A549 (cell line): ENCODE results near the gene ING2. TPM values are rescaled to one million over a fixed set of nuclear protein-coding genes. Genes with fewer than 3 reads are reported as not detected.

Experiments used
- ATAC-seq, 2 experiments: fragments of 200-7000 bp in 1 of 2; fragments of >200 bp in 1 of 2; cut with Nextera tagmentation in 1 of 2; cut with Tn5 transposase in 1 of 2; 3 replicates each; pipeline versions ENCODE4 v1.8.0 to v1.9.1; 2018 to 2020; ENCODE audit warnings: mild to moderate bottlenecking in 1 of 2, moderate library complexity in 1 of 2
- CTCF ChIA-PET: fragments of 300-600 bp; sonication (Branson Sonifier 250); formaldehyde crosslinking; extraction: SDS; loops from one replicate; lab custom pipeline; 2021; ENCODE audit warnings: antibody characterized with exemption, inconsistent platforms; lab: Yijun Ruan, JAX
- POLR2A ChIA-PET: fragments of 350-600 bp; formaldehyde crosslinking; extraction: SDS; loops from one replicate; lab custom pipeline; 2021; ENCODE audit warnings: antibody characterized with exemption, inconsistent platforms; lab: Yijun Ruan, JAX
- DNase-seq, 2 experiments: peaks; one replicate each; pipeline versions ENCODE4 v3.0.0 to v3.0.0-alpha.2; 2011 to 2016; ENCODE audit warnings: low read depth in 1 of 2, low spot score in 1 of 2
- FAIRE-seq: peaks from 2 replicates; lab custom pipeline; 2011; peaks lifted over from hg19 to GRCh38; lab: Jason Lieb, UNC
- H3K27ac ChIP-seq, 2 experiments: fragments of >200 bp; sonication (Bioruptor Twin); formaldehyde crosslinking; 3 replicates each; pipeline ENCODE4 v1.5.1; 2016 to 2017
- H3K4me1 ChIP-seq: fragments of >200 bp; sonication (Bioruptor Twin); formaldehyde crosslinking; 3 replicates; pipeline ENCODE4 v1.6.1; 2016
- H3K4me2 ChIP-seq: fragments of >200 bp; sonication (Bioruptor Twin); formaldehyde crosslinking; 3 replicates; pipeline ENCODE4 v1.6.1; 2016
- H3K4me3 ChIP-seq: fragments of >200 bp; sonication (Bioruptor Twin); formaldehyde crosslinking; 3 replicates; pipeline ENCODE4 v1.5.1; 2016
- H3K9me3 ChIP-seq: fragments of >200 bp; sonication (Bioruptor Twin); formaldehyde crosslinking; 3 replicates; pipeline ENCODE4 v1.6.1; 2016
- BCL3 ChIP-seq: fragments of >200 bp; sonication (Bioruptor Twin); formaldehyde crosslinking; IDR thresholded peaks from 3 replicates; pipeline ENCODE4 v1.6.1; 2016
- CBX8 ChIP-seq: fragments of 200-600 bp; sonication (generic); IDR thresholded peaks from 2 replicates; pipeline ENCODE4 v1.6.1; 2016
- CEBPB ChIP-seq, 2 experiments: fragments of >200 bp in 1 of 2; sonication (Bioruptor Twin) in 1 of 2; formaldehyde crosslinking in 1 of 2; IDR thresholded peaks; 2 replicates each; pipeline ENCODE4 v1.6.1; 2012 to 2016
- CTCF ChIP-seq: fragments of >200 bp; sonication (Bioruptor Twin); formaldehyde crosslinking; IDR thresholded peaks from 3 replicates; pipeline ENCODE4 v1.5.1; 2016
- E2F6 ChIP-seq: IDR thresholded peaks from 2 replicates; pipeline ENCODE4 v1.6.1; 2012; ENCODE audit warnings: low read depth, borderline replicate concordance
- ESRRA ChIP-seq: fragments of 150-350 bp; IDR thresholded peaks from 2 replicates; pipeline ENCODE4 v1.6.1; 2014; ENCODE audit warnings: mild to moderate bottlenecking, low read length, borderline replicate concordance
- FOSL2 ChIP-seq, 2 experiments: fragments of 450-650 bp in 1 of 2; fragments of >200 bp in 1 of 2; sonication (Bioruptor Twin) in 1 of 2; formaldehyde crosslinking; IDR thresholded peaks; 2 replicates each; pipeline versions ENCODE4 v1.5.0 to v1.6.1; 2016 to 2020; ENCODE audit warnings: mild to moderate bottlenecking in 1 of 2, moderate library complexity in 1 of 2
- GATA3 ChIP-seq: IDR thresholded peaks from 2 replicates; pipeline ENCODE4 v1.6.1; 2012; ENCODE audit warnings: borderline replicate concordance
- HES2 ChIP-seq: fragments of >200 bp; sonication (Bioruptor Twin); formaldehyde crosslinking; IDR thresholded peaks from 2 replicates; pipeline ENCODE4 v1.6.1; 2016
- HOXB5 ChIP-seq: fragments of 250-450 bp; sonication (Bioruptor Pico); IDR thresholded peaks from 2 replicates; pipeline ENCODE4 v1.5.0; 2020; ENCODE audit warnings: mild to moderate bottlenecking, moderate library complexity
- JUN ChIP-seq, 2 experiments: fragments of >200 bp; sonication (Bioruptor Twin); formaldehyde crosslinking; IDR thresholded peaks; 2 replicates in 1 of 2; 3 replicates in 1 of 2; pipeline ENCODE4 v1.6.1; 2016 to 2017
- JUNB ChIP-seq: fragments of >200 bp; sonication (Bioruptor Twin); formaldehyde crosslinking; IDR thresholded peaks from 2 replicates; pipeline ENCODE4 v1.6.1; 2016
- KDM5A ChIP-seq: fragments of 200-600 bp; sonication (generic); IDR thresholded peaks from 2 replicates; pipeline ENCODE4 v1.6.1; 2016; ENCODE audit warnings: antibody characterized with exemption, mild to moderate bottlenecking
- MAX ChIP-seq: IDR thresholded peaks from 2 replicates; pipeline ENCODE4 v1.6.1; 2012
- MAZ ChIP-seq: fragments of 150-350 bp; IDR thresholded peaks from 2 replicates; pipeline ENCODE4 v1.6.1; 2014; ENCODE audit warnings: antibody characterized with exemption, low read depth, low read length, borderline replicate concordance
- MYC ChIP-seq: IDR thresholded peaks from 2 replicates; pipeline ENCODE4 v1.6.1; 2012; ENCODE audit warnings: mild to moderate bottlenecking, inconsistent platforms, low read length, improper control_type of control experiment, borderline replicate concordance
- PBX3 ChIP-seq: IDR thresholded peaks from 2 replicates; pipeline ENCODE4 v1.6.1; 2012
- PHF8 ChIP-seq: fragments of 200-600 bp; sonication (generic); IDR thresholded peaks from 2 replicates; pipeline ENCODE4 v1.6.1; 2016; ENCODE audit warnings: low read depth, mild to moderate bottlenecking, antibody characterized with exemption, moderate library complexity, borderline replicate concordance
- POLR2A ChIP-seq: IDR thresholded peaks from 2 replicates; pipeline ENCODE4 v1.6.1; 2012; ENCODE audit warnings: mild to moderate bottlenecking, low read length
- RAD21 ChIP-seq, 2 experiments: fragments of >200 bp in 1 of 2; sonication (Bioruptor Twin) in 1 of 2; formaldehyde crosslinking in 1 of 2; IDR thresholded peaks in 1 of 2; conservative IDR thresholded peaks in 1 of 2; 2 replicates in 1 of 2; 3 replicates in 1 of 2; pipeline ENCODE4 v1.6.1; 2012 to 2018; ENCODE audit warnings: inconsistent platforms in 1 of 2
- RARB ChIP-seq: fragments of 250-450 bp; sonication (Bioruptor Pico); IDR thresholded peaks from 2 replicates; pipeline ENCODE4 v1.8.0; 2021; ENCODE audit warnings: mild to moderate bottlenecking, moderate library complexity
- RCOR1 ChIP-seq: fragments of 150-350 bp; IDR thresholded peaks from 2 replicates; pipeline ENCODE4 v1.6.1; 2014; ENCODE audit warnings: antibody characterized with exemption, low read length, low read depth
- SMC3 ChIP-seq: fragments of >200 bp; sonication (Bioruptor Twin); formaldehyde crosslinking; IDR thresholded peaks from 3 replicates; pipeline ENCODE4 v1.6.1; 2018; ENCODE audit warnings: inconsistent platforms
- SREBF2 ChIP-seq: fragments of 450-650 bp; IDR thresholded peaks from 2 replicates; pipeline ENCODE4 v1.6.1; 2014; ENCODE audit warnings: mild to moderate bottlenecking, moderate library complexity
- ZC3H11A ChIP-seq: fragments of 450-650 bp; IDR thresholded peaks from 2 replicates; pipeline ENCODE4 v1.6.1; 2014; ENCODE audit warnings: antibody characterized with exemption, mild to moderate bottlenecking
- ZFP36 ChIP-seq: fragments of 450-650 bp; IDR thresholded peaks from 2 replicates; pipeline ENCODE4 v1.6.1; 2014; ENCODE audit warnings: borderline replicate concordance; ENCODE audit not compliant: partially characterized antibody
- ZSCAN20 ChIP-seq: fragments of 250-450 bp; sonication (Bioruptor Pico); IDR thresholded peaks from 2 replicates; pipeline ENCODE4 v1.8.0; 2022; ENCODE audit warnings: mild to moderate bottlenecking, moderate library complexity
- WGBS: methylation state at CpG from one replicate; pipeline ENCODE4 v1.1.6; 2017; ENCODE audit errors: missing lambda C conversion rate; 5-methylcytosine and 5-hydroxymethylcytosine counted together
- polyA plus RNA-seq, 4 experiments: library from polyadenylated mRNA; depleted of rRNA in 3 of 4; stranded (reverse); fragments of >200 nt; fragmentation: RNase III in 1 of 4; extraction: RNeasy Plus Mini Kit Qiagen cat#74134 plus additional on column Dnase treatment in 1 of 4; gene quantifications; 2 replicates in 3 of 4; 3 replicates in 1 of 4; pipeline ENCODE4 v1.2.3, GENCODE V29; 2011 to 2017

ING2 gene
- polyA plus RNA-seq, 2 of the 4 experiments (the other 2 are of a cell fraction): 14.8 to 16.9 TPM

- ATAC-seq: no peak
- TF ChIP-seq JUNB (no peak), KDM5A (no peak), GATA3 (no peak), PHF8 (no peak), POLR2A (no peak)
- no peak overlapping the region for H3K27ac ChIP-seq
- no peaks in the 10 kb centered on the region for H3K4me1 ChIP-seq
- CTCF ChIA-PET: no interaction called here
- FAIRE-seq: no peak
- POLR2A ChIA-PET: no interaction called here
- no peak overlapping the region for H3K4me3 ChIP-seq
- no peak for DNase-seq
- WGBS: 16% methylated on average over 5 of the region's 5 CpGs
- no peak overlapping the region for H3K4me2 ChIP-seq
- 0 out of 3 replicates have a peak, but pooled peaks cover 5% of the 10 kb centered on the region for H3K9me3 ChIP-seq
These were observed 39.3 kb downstream of the ING2 start for GRCh38 chr4:183544109-183544508.

GRCh38 chr4:183546376-183546775 is 41.5 kb downstream of the ING2 start:
- H3K9me3 ChIP-seq: 0 out of 3 replicates have a peak, but pooled peaks cover 5% of the 10 kb centered on the region
- no peak for FAIRE-seq
- TF ChIP-seq SREBF2: no peak
- TF ChIP-seq BCL3: no peak
- TF ChIP-seq RARB (CRISPR knock-in tag): no peak
- TF ChIP-seq ZSCAN20: no peak
- TF ChIP-seq CEBPB (IDR thresholded peaks at IDR 0.05): no peak
- TF ChIP-seq CBX8: no peak
- TF ChIP-seq KDM5A: no peak
- no peak for TF ChIP-seq JUN (IDR thresholded peaks at IDR 0.05)
- no peak for TF ChIP-seq ZFP36
- TF ChIP-seq MAX: no peak
- TF ChIP-seq MAZ: no peak
- no peak for TF ChIP-seq FOSL2 (IDR thresholded peaks at IDR 0.05)
- TF ChIP-seq FOSL2 (CRISPR knock-in tag; IDR thresholded peaks at IDR 0.05): no peak
- TF ChIP-seq RAD21 (conservative IDR thresholded peaks at IDR 0.05 in 1 of 2, IDR thresholded peaks at IDR 0.05 in 1 of 2): no peak
- TF ChIP-seq HOXB5: no peak
- TF ChIP-seq ZC3H11A: no peak
- TF ChIP-seq PHF8: no peak
- TF ChIP-seq MYC: no peak
- no peak for TF ChIP-seq RCOR1
- TF ChIP-seq, all 56 proteins: peak for 0
- ATAC-seq: no peak
- no peak for DNase-seq
- ChIA-PET POLR2A (no interaction called here), CTCF (interaction anchor here (0.6 kb wide), 1 partner anchor 38 kb away, joined by 3 read pairs; no protein-coding TSS in a partner anchor)
- no peak overlapping the region for H3K4me2 ChIP-seq
- H3K4me1 ChIP-seq: no peaks in the 10 kb centered on the region
- no peak overlapping the region for H3K27ac ChIP-seq
- H3K4me3 ChIP-seq: no peak overlapping the region
- WGBS: 71% methylated on average over 6 of the region's 6 CpGs

GRCh38 chr4:183548306-183548705 is 43.4 kb downstream of the ING2 start:
- Histone ChIP-seq H3K4me1 (no peaks in the 10 kb centered on the region), H3K4me2 (no peak overlapping the region), H3K27ac (no peak overlapping the region), H3K4me3 (no peak overlapping the region), H3K9me3 (0 out of 3 replicates have a peak, but pooled peaks cover 5% of the 10 kb centered on the region)
- WGBS: 50% methylated on average over 3 of the region's 3 CpGs
- TF ChIP-seq ZC3H11A (no peak), MYC (no peak), SMC3 (no peak), E2F6 (no peak), ESRRA (no peak), CTCF (no peak), HES2 (no peak), PBX3 (no peak)
- no peak for ATAC-seq
- no peak for DNase-seq
- CTCF ChIA-PET: interaction anchor here (0.8 kb wide), 1 partner anchor 12 kb away, joined by 3 read pairs; no protein-coding TSS in a partner anchor
- no peak for FAIRE-seq
- POLR2A ChIA-PET: no interaction called here
